Measurements from ENCODE around the gene HOXD11. TPM values are rescaled to one million over a fixed set of nuclear protein-coding genes. Genes with fewer than 3 reads are reported as not detected.

The HOXD11 gene
- total RNA-seq, 1 experiment from 2014 or later: not detected

DNA sequence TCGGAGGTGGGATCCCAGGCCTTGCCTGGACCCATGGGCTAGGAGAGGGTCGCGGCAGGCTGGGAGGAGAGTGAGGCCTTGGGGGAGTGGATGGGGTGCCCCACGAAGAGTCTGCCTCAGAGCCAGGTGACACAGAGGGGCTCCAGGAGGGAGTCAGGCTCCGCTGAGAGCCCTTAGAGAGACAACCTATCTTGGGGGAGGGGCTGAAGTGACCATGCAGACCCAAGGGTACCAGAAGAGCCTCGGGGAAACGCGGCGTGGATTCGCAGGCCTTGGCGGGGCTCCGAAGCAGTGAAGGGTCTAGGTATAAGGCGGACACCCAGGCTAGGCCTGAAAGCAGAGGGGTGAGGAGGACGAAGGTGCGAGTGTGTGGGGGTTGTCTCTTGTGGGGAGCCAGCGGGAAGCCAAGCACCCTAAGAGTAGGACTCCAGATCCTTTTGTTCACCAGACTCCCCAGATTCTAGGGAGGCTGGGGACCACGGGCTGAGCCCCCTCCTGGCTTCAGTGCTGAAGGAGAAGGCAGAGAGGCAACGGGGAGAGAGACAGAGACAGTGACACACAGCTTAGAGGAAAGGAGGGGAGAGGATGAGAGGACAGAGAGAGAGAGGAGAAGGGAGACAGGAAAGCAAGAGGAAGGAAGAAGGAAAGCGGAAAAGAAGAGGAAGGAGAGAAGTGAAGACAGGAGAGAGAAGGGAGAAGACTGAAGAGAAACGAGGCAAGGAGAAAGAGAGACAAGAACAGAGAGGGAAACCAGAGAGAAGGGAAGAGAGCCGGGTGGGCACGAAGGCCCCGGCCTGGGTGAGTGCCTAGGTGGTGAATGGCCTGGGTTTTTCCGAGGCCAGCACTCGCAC, 1.1 kb upstream of the HOXD11 start:
- peaks cover 7% of the 10 kb centered on the region for H3K4me1 Mint-ChIP-seq (ENCODE audit: insufficient read depth, unreplicated experiment)
- ChIA-PET POLR2A (interaction anchor here (1.0 kb wide), 1 partner anchor 9 kb away, joined by 4 read pairs; no protein-coding TSS in a partner anchor), CTCF (interaction anchor here (0.7 to 1.6 kb wide), 4 partner anchors 8 to 854 kb away, joined by 3 to 8 read pairs (median 4); no protein-coding TSS in a partner anchor)
- intact Hi-C loops (cut with micrococcal nuclease): no loop called here
- H3K4me3 Mint-ChIP-seq (ENCODE audit: unreplicated experiment): peak overlapping the region; percentile 24
- TF ChIP-seq CTCF (IDR thresholded peaks at IDR 0.05; ENCODE audit: unreplicated experiment): no peak
- no peaks in the 10 kb centered on the region for H3K36me3 Mint-ChIP-seq (ENCODE audit: insufficient read depth, unreplicated experiment)
- no TSS peak for BruUV-seq (replicated peaks)
- no peaks in the 10 kb centered on the region for H3K9me3 Mint-ChIP-seq (ENCODE audit: unreplicated experiment)
- no peak for DNase-seq (ENCODE audit: unreplicated experiment)
- H3K27me3 Mint-ChIP-seq (ENCODE audit: insufficient read depth, unreplicated experiment): peaks cover 22% of the 10 kb centered on the region
- peak overlapping the region; percentile 41 for H3K27ac Mint-ChIP-seq (ENCODE audit: low read depth, unreplicated experiment)

DNA sequence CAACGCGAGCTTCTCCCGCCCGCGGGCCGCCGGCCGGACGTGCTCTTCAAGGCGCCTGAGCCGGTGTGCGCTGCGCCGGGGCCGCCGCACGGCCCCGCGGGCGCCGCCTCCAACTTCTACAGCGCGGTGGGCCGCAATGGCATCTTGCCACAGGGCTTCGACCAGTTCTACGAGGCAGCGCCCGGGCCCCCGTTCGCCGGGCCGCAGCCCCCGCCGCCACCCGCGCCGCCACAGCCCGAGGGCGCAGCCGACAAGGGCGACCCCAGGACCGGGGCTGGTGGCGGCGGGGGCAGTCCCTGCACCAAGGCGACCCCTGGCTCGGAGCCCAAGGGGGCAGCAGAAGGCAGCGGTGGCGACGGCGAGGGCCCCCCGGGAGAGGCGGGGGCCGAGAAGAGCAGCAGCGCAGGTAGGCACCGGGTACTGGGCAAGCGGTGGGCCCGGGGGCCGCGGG, 676 bp downstream of the HOXD11 start:
- DNase-seq (ENCODE audit: unreplicated experiment): no peak
- H3K4me1 Mint-ChIP-seq (ENCODE audit: insufficient read depth, unreplicated experiment): peaks cover 7% of the 10 kb centered on the region
- peaks cover 22% of the 10 kb centered on the region for H3K27me3 Mint-ChIP-seq (ENCODE audit: insufficient read depth, unreplicated experiment)
- intact Hi-C loops (cut with micrococcal nuclease): no loop called here
- no peaks in the 10 kb centered on the region for H3K36me3 Mint-ChIP-seq (ENCODE audit: insufficient read depth, unreplicated experiment)
- no peaks in the 10 kb centered on the region for H3K9me3 Mint-ChIP-seq (ENCODE audit: unreplicated experiment)
- ChIA-PET CTCF (interaction anchor here (1.6 kb wide), 1 partner anchor 10 kb away, joined by 8 read pairs; no protein-coding TSS in a partner anchor), POLR2A (no interaction called here)
- BruUV-seq (replicated peaks): no TSS peak
- H3K4me3 Mint-ChIP-seq (ENCODE audit: unreplicated experiment): no peak overlapping the region
- TF ChIP-seq CTCF (IDR thresholded peaks at IDR 0.05; ENCODE audit: unreplicated experiment): no peak
- H3K27ac Mint-ChIP-seq (ENCODE audit: low read depth, unreplicated experiment): no peak overlapping the region

GRCh38 chr2:176109192-176109901, 2.3 kb downstream of the HOXD11 start:
- H3K27ac Mint-ChIP-seq (ENCODE audit: low read depth, unreplicated experiment): no peak overlapping the region
- no peak overlapping the region for H3K4me3 Mint-ChIP-seq (ENCODE audit: unreplicated experiment)
- peaks cover 7% of the 10 kb centered on the region for H3K4me1 Mint-ChIP-seq (ENCODE audit: insufficient read depth, unreplicated experiment)
- peaks cover 22% of the 10 kb centered on the region for H3K27me3 Mint-ChIP-seq (ENCODE audit: insufficient read depth, unreplicated experiment)
- ChIA-PET CTCF (interaction anchor here (0.6 to 2.6 kb wide), 7 partner anchors 7 to 1033 kb away, joined by 3 to 23 read pairs (median 10); partner anchors contain the start of gene HOXD12), POLR2A (no interaction called here)
- H3K36me3 Mint-ChIP-seq (ENCODE audit: insufficient read depth, unreplicated experiment): no peaks in the 10 kb centered on the region
- intact Hi-C loops (cut with micrococcal nuclease): no loop called here
- BruUV-seq (replicated peaks): no TSS peak
- DNase-seq (ENCODE audit: unreplicated experiment): no peak
- no peaks in the 10 kb centered on the region for H3K9me3 Mint-ChIP-seq (ENCODE audit: unreplicated experiment)
- TF ChIP-seq CTCF (IDR thresholded peaks at IDR 0.05; ENCODE audit: unreplicated experiment): no peak

- no peaks in the 10 kb centered on the region for H3K9me3 Mint-ChIP-seq (ENCODE audit: unreplicated experiment)
- H3K27ac Mint-ChIP-seq (ENCODE audit: low read depth, unreplicated experiment): no peak overlapping the region
- POLR2A ChIA-PET: no interaction called here
- no TSS peak for BruUV-seq (replicated peaks)
- CTCF ChIA-PET: interaction anchor here (0.6 to 2.6 kb wide), 18 partner anchors 8 to 1413 kb away, joined by 3 to 23 read pairs (median 4); partner anchors contain the start of gene HOXD12
- H3K4me1 Mint-ChIP-seq (ENCODE audit: insufficient read depth, unreplicated experiment): peaks cover 7% of the 10 kb centered on the region
- no peak for DNase-seq (ENCODE audit: unreplicated experiment)
- intact Hi-C loops (cut with micrococcal nuclease): no loop called here
- peaks cover 17% of the 10 kb centered on the region for H3K27me3 Mint-ChIP-seq (ENCODE audit: insufficient read depth, unreplicated experiment)
- TF ChIP-seq CTCF (IDR thresholded peaks at IDR 0.05; ENCODE audit: unreplicated experiment): no peak
- no peak overlapping the region for H3K4me3 Mint-ChIP-seq (ENCODE audit: unreplicated experiment)
- no peaks in the 10 kb centered on the region for H3K36me3 Mint-ChIP-seq (ENCODE audit: insufficient read depth, unreplicated experiment)
Measured at GRCh38 chr2:176109946-176110345, 2.9 kb downstream of the HOXD11 start.
